SK-N-SH (cell line): Measurements from ENCODE around the gene SLC2A4.

Experiments used
- CTCF ChIP-seq: fragments of 200-600 bp; sonication (generic); IDR thresholded peaks from 2 replicates; pipeline ENCODE4 v1.6.1; 2017; ENCODE audit warnings: antibody characterized with exemption, mild to moderate bottlenecking, moderate library complexity
- ELF1 ChIP-seq: IDR thresholded peaks from 2 replicates; pipeline ENCODE4 v1.4.0; 2012
- SMC3 ChIP-seq: IDR thresholded peaks from 2 replicates; pipeline ENCODE4 v1.6.1; 2012; ENCODE audit warnings: low read depth, low read length, improper control_type of control experiment
- YY1 ChIP-seq: IDR thresholded peaks from 2 replicates; pipeline ENCODE4 v1.4.0; 2012; ENCODE audit warnings: low read depth, mild to moderate bottlenecking

DNA sequence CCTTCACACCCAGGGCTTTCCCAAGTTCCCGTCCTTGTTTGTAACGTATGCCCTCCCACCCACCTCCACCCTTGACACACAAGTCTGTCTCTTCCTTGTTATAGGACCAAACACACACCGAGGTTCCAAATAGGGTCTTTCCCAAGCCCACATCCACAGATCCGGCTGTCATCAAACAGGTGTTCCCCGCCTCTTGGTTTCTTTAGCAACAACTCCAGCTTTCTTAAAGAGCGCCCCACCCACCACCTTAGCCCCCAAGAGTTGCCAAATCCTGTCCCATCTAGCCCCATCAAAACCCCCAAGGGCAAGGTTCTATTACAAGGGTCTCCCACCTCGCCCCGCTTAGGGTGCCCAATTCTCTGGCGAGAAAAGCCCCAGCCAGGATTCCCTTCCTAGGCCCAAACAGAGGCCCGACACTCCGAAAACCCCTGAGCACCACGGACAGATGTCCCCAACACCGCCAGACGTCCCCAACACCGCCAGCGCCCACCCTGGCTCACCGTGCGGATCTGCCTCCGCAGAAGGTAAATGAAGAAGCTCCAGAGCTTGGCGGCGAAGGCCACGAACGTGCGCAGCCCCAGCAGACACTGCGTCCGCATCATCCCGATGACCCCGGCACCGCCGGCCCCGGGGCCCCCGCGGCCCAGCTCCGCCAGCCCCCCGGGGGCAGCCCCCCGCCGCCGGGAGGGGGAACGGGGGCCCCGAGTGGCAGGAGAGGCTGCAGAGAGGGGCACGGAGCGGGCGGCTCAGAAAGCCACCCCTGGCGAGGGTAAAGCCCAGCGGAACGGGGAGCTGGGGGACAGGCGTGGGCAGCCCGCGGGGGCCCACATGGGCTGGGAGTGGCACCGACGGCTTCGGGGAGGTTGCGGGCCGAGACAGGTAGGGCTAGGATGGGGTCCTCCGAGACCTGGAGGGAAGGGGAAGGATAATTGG is 30.6 kb upstream of the SLC2A4 start:
- TF ChIP-seq CTCF (no peak), ELF1 (no peak), YY1 (no peak), SMC3 (no peak)
